BLaER1 treated with 17β-estradiol and CSF1 and Interleukin-3, amounts not matched to agents 10 nM and 100 nM (cell line): ENCODE data around the gene LBX1.

Source experiments
- H3K27ac ChIP-seq, 11 experiments: shearing (Covaris generic); formaldehyde crosslinking; 2 replicates each; pipeline ENCODE4 v1.8.1; 2022
- H3K27me3 ChIP-seq, 11 experiments: shearing (Covaris generic); formaldehyde crosslinking; 2 replicates each; pipeline ENCODE4 v1.8.1; 2022
- H3K36me3 ChIP-seq, 11 experiments: shearing (Covaris generic); formaldehyde crosslinking; 2 replicates each; pipeline ENCODE4 v1.8.1; 2022
- H3K4me1 ChIP-seq, 10 experiments: shearing (Covaris generic); formaldehyde crosslinking; 2 replicates each; pipeline ENCODE4 v1.8.1; 2022
- H3K4me2 ChIP-seq, 11 experiments: shearing (Covaris generic); formaldehyde crosslinking; 2 replicates each; pipeline ENCODE4 v1.8.1; 2022
- H3K4me3 ChIP-seq, 10 experiments: shearing (Covaris generic); formaldehyde crosslinking; 2 replicates each; pipeline ENCODE4 v1.8.1; 2022
- H3K9ac ChIP-seq, 11 experiments: shearing (Covaris generic); formaldehyde crosslinking; 2 replicates each; pipeline ENCODE4 v1.8.1; 2022
- H3K9me3 ChIP-seq, 11 experiments: shearing (Covaris generic); formaldehyde crosslinking; replicated peaks in 1 of 11; 2 replicates each; pipeline ENCODE4 v1.8.1; 2022
- H4K20me1 ChIP-seq, 11 experiments: shearing (Covaris generic); formaldehyde crosslinking; 2 replicates each; pipeline ENCODE4 v1.8.1; 2022
- Cebpa-rat ChIP-seq, 11 experiments: shearing (Covaris generic); IDR thresholded peaks; 2 replicates each; pipeline ENCODE4 v1.8.1; 2022

LBX1 gene

GRCh38 chr10:101182936-101183335 is 46.3 kb downstream of the LBX1 start:
- H3K9ac ChIP-seq = no peak overlapping the region
- H3K4me3 ChIP-seq = no peak overlapping the region
- no peaks in the 10 kb centered on the region for H4K20me1 ChIP-seq
- TF ChIP-seq Cebpa-rat (IDR thresholded peaks at IDR 0.05) = no peak
- H3K4me1 ChIP-seq = peaks cover 0 to 28% (median 0%) of the 10 kb centered on the region in 10 experiments; a peak in 3 of 20 replicates
- peak overlapping the region in 3 of 11 experiments; percentile 18 to 58 (median 47); a peak in 3 of 22 replicates for H3K4me2 ChIP-seq
- no peaks in the 10 kb centered on the region for H3K27me3 ChIP-seq
- no peaks in the 10 kb centered on the region for H3K36me3 ChIP-seq
- peaks cover 0 to 4% (median 0%) of the 10 kb centered on the region in 11 experiments; a peak in 1 of 22 replicates for H3K9me3 ChIP-seq
- H3K27ac ChIP-seq = peak overlapping the region in 1 of 11 experiments; percentile 12; a peak in 1 of 22 replicates
